WTC11 (cell line): ENCODE results near the gene ADCYAP1R1. TPM values are rescaled to one million over a fixed set of nuclear protein-coding genes. Genes with fewer than 3 reads are reported as not detected.

Experiments used
- ATAC-seq: fragments of 200-7000 bp; cut with Tn5 transposase; 2 replicates; pipeline ENCODE4 v1.10.0; 2021; ENCODE audit warnings: mild to moderate bottlenecking, moderate library complexity
- CTCF ChIA-PET: fragments of 300-600 bp; sonication (Branson Sonifier 250); formaldehyde crosslinking; loops from one replicate; lab custom pipeline; 2021; ENCODE audit warnings: antibody characterized with exemption; lab: Charles Lee
- POLR2A ChIA-PET: fragments of 350-600 bp; sonication (Branson Sonifier 250); formaldehyde crosslinking; loops from one replicate; lab custom pipeline; 2021; ENCODE audit warnings: antibody characterized with exemption; lab: Charles Lee
- DNase-seq: peaks from one replicate; pipeline ENCODE4 v3.0.0; 2021; ENCODE audit warnings: low spot score
- H3K27ac Mint-ChIP-seq: 2 replicates; pipeline ENCODE4 v1.8.0; 2021; ENCODE audit warnings: mixed read lengths
- H3K27me3 Mint-ChIP-seq: 2 replicates; pipeline ENCODE4 v1.8.0; 2021; ENCODE audit warnings: low read depth, mild to moderate bottlenecking, moderate library complexity, mixed read lengths
- H3K36me3 Mint-ChIP-seq: 2 replicates; pipeline ENCODE4 v1.8.0; 2021; ENCODE audit warnings: mixed read lengths
- H3K4me1 Mint-ChIP-seq: 2 replicates; pipeline ENCODE4 v1.8.0; 2022; ENCODE audit warnings: mixed read lengths
- H3K4me3 Mint-ChIP-seq: 2 replicates; pipeline ENCODE4 v1.8.0; 2021; ENCODE audit warnings: mild to moderate bottlenecking, moderate library complexity, mixed read lengths
- H3K9me3 Mint-ChIP-seq: 2 replicates; pipeline ENCODE4 v1.8.0; 2021; ENCODE audit warnings: mixed read lengths
- ETV6 ChIP-seq: sonication (generic); formaldehyde crosslinking; IDR thresholded peaks from 2 replicates; pipeline ENCODE4 v1.8.1; 2022; ENCODE audit warnings: mild to moderate bottlenecking, missing genetic modification reagents
- FOXK1 ChIP-seq: sonication (generic); formaldehyde crosslinking; IDR thresholded peaks from 2 replicates; pipeline ENCODE4 v1.8.0; 2022; ENCODE audit warnings: mild to moderate bottlenecking, moderate library complexity, missing genetic modification reagents
- FOXP1 ChIP-seq: sonication (generic); formaldehyde crosslinking; IDR thresholded peaks from 2 replicates; pipeline ENCODE4 v1.8.0; 2022; ENCODE audit warnings: missing genetic modification reagents, mild to moderate bottlenecking, moderate library complexity, borderline replicate concordance
- IRF2 ChIP-seq: sonication (generic); formaldehyde crosslinking; IDR thresholded peaks from 2 replicates; pipeline ENCODE4 v1.8.0; 2022; ENCODE audit warnings: low read depth, missing genetic modification reagents, borderline replicate concordance
- MYBL2 ChIP-seq: sonication (generic); formaldehyde crosslinking; IDR thresholded peaks from 2 replicates; pipeline ENCODE4 v1.8.1; 2023; ENCODE audit warnings: mild to moderate bottlenecking, moderate library complexity, missing genetic modification reagents
- NFATC4 ChIP-seq: fragments of 250-450 bp; sonication (Bioruptor Pico); IDR thresholded peaks from 2 replicates; pipeline ENCODE4 v1.9.0; 2021; ENCODE audit warnings: mild to moderate bottlenecking
- NR3C1 ChIP-seq: sonication (generic); formaldehyde crosslinking; conservative IDR thresholded peaks from 2 replicates; pipeline ENCODE4 v1.8.1; 2023; ENCODE audit warnings: low read depth, mild to moderate bottlenecking, missing genetic modification reagents
- SP1 ChIP-seq: sonication (generic); formaldehyde crosslinking; conservative IDR thresholded peaks from 2 replicates; pipeline ENCODE4 v1.8.1; 2022; ENCODE audit warnings: missing genetic modification reagents
- TP53 ChIP-seq: sonication (generic); formaldehyde crosslinking; IDR thresholded peaks from 2 replicates; pipeline ENCODE4 v1.8.1; 2023; ENCODE audit warnings: mild to moderate bottlenecking, missing genetic modification reagents
- ZNF232 ChIP-seq: sonication (generic); formaldehyde crosslinking; IDR thresholded peaks from 2 replicates; pipeline ENCODE4 v1.8.0; 2022; ENCODE audit warnings: mild to moderate bottlenecking, missing genetic modification reagents
- ZNF423 ChIP-seq: fragments of 250-450 bp; sonication (Bioruptor Pico); IDR thresholded peaks from 2 replicates; pipeline ENCODE4 v2.1.2; 2022; ENCODE audit warnings: mild to moderate bottlenecking, moderate library complexity
- total RNA-seq: library from RNA; stranded (reverse); gene quantifications from 3 replicates; pipeline ENCODE4 v1.2.3, GENCODE V29; 2021
- TF ChIP-seq, protein P1 (sequence below): fragments of 250-450 bp; sonication (Bioruptor Pico); IDR thresholded peaks from 2 replicates; pipeline ENCODE4 v1.9.0; 2021; ENCODE audit warnings: moderate library complexity, mild to moderate bottlenecking, inconsistent platforms, borderline replicate concordance
- TF ChIP-seq, protein P2 (sequence below): sonication (generic); formaldehyde crosslinking; IDR thresholded peaks from 2 replicates; pipeline ENCODE4 v1.8.1; 2023; ENCODE audit warnings: mild to moderate bottlenecking, missing genetic modification reagents
- TF ChIP-seq, protein P3 (sequence below): sonication (generic); formaldehyde crosslinking; IDR thresholded peaks from 2 replicates; pipeline ENCODE4 v1.8.0; 2023; ENCODE audit warnings: missing genetic modification reagents, mild to moderate bottlenecking, borderline replicate concordance
- TF ChIP-seq, protein P4 (sequence below): sonication (generic); formaldehyde crosslinking; IDR thresholded peaks from 2 replicates; pipeline ENCODE4 v1.8.0; 2023; ENCODE audit warnings: mild to moderate bottlenecking, missing genetic modification reagents
- TF ChIP-seq, protein P5 (sequence below): fragments of 250-450 bp; sonication (Bioruptor Pico); IDR thresholded peaks from 2 replicates; pipeline ENCODE4 v1.9.0; 2021; ENCODE audit warnings: mild to moderate bottlenecking, borderline replicate concordance

Gene ADCYAP1R1
- total RNA-seq, 1 experiment from 2014 or later, result 9.9 TPM

DNA sequence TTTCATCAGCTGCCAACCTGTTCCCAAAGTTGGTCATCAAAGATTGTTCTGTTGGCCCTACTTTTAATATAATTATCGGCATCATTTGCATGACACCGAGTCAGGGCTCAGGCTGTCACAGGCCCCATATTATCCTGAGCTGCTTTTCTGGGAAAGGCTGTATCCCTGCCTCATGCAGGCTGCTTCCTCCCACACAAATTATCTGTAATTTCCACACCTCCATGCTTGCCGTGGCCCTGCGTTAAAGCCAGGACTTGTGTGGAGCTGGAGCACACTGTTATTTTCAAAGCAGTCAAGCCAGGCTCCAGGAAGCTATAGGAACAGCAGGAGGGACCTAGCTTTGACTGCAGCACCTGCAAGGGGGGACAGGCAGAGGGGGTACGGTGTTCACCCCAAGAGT is 5.4 kb upstream of the ADCYAP1R1 start (continued):
- TF ChIP-seq, protein P1, sequence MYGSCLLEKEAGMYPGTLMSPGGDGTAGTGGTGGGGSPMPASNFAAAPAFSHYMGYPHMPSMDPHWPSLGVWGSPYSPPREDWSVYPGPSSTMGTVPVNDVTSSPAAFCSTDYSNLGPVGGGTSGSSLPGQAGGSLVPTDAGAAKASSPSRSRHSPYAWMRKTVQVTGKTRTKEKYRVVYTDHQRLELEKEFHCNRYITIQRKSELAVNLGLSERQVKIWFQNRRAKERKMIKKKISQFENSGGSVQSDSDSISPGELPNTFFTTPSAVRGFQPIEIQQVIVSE (CRISPR knock-in tag), result no peak
- TF ChIP-seq, all 79 proteins: peak for 0

DNA sequence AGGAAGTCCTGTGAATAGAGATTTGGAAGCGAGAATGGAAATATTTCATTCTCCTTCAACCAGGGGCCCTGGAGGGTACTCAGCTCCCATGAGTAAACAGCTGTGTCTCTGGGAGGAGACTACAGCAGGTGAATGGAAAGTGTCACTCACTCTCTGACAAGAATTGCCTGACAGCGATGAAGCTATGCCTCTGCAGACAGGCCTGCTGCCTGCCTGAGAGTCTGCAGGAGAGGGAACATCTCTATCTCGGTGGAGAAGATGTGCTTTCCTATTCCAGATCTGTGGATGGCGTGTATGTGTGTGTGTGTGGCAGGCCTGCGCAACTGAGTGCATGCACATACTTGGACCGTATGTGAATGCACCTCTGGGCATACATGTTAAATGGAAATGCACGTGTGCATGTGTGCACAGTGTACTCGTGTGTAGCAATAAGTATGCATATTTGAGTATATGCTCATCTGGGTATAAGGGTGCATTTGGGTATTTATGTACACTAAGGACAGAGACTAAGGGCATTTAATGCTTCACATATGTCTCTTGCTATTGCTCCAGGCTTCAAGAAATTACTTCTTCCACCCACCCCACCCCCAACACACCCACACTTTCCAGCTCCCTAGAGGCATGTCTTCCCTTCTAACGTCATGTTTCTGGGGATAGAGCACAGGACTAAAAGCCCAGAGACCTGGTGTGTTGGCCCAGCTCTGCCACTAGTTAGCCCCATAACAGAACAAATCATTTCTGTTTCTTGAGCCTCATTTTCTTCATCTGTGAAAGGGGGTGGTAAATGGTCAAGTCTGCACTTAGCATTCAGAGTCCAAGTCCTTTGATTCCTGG is 4.6 kb upstream of the ADCYAP1R1 start:
- no peak overlapping the region for H3K4me3 Mint-ChIP-seq
- no peak for TF ChIP-seq MYBL2 (CRISPR knock-in tag)
- no peak for TF ChIP-seq NR3C1
- no peak for TF ChIP-seq ETV6 (CRISPR knock-in tag)
- TF ChIP-seq FOXK1, result no peak
- TF ChIP-seq TP53, result no peak
- ChIA-PET POLR2A (no interaction called here), CTCF (interaction anchor here (0.8 to 11.7 kb wide), 6 partner anchors 9 to 87 kb away, joined by 3 to 89 read pairs (median 10); no protein-coding TSS in a partner anchor)
- H3K9me3 Mint-ChIP-seq, result no peaks in the 10 kb centered on the region
- no peak overlapping the region for H3K27ac Mint-ChIP-seq
- H3K27me3 Mint-ChIP-seq, result peaks cover 35% of the 10 kb centered on the region
- ATAC-seq (no peak), DNase-seq (no peak)
- no peaks in the 10 kb centered on the region for H3K36me3 Mint-ChIP-seq
- peaks cover 24% of the 10 kb centered on the region for H3K4me1 Mint-ChIP-seq

DNA sequence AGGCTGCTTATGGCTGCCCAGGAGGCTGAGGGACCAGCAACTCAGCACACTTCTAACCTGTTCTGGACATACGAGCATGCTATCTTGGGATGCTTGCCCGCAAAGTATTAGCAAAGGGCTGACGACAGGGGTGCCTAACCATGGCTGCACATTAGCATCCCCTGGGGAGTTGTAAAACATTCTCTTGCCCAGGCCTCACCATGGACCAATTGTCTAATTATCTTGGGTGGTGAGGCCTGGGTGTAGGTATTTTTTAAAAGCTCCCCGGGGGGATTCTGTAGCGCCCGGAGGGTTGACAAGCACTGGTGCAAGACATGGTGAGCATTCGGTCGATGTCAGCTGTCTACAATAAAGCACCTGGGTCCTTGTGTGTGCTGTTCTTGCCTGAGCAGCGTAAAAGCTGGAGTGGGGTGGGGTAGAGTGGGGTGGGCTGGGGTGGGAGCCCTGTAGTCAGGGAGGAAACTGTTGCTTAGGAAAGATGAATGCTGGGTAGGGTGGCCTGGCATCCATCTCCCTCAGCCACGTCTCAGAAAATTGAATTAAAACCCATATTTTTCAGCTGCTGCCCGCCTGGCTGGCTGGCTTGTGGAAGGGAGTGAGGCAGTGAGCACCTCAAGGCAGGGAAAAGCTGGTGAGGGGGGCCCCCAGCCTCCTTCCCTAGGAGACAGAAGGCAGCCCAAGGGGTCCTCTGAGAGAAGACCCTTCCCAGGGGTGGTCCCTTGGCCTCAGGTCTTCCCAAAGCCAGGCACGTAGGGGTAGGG is 2.9 kb upstream of the ADCYAP1R1 start:
- ChIA-PET POLR2A (no interaction called here), CTCF (interaction anchor here (0.6 to 11.7 kb wide), 5 partner anchors 11 to 111 kb away, joined by 3 to 89 read pairs (median 15); no protein-coding TSS in a partner anchor)
- Mint-ChIP-seq H3K4me3 (no peak overlapping the region), H3K9me3 (no peaks in the 10 kb centered on the region), H3K36me3 (no peaks in the 10 kb centered on the region), H3K27ac (no peak overlapping the region), H3K27me3 (peaks cover 42% of the 10 kb centered on the region), H3K4me1 (peaks cover 23% of the 10 kb centered on the region)
- no peak for DNase-seq
- no peak for ATAC-seq
- no peak for TF ChIP-seq FOXP1 (CRISPR knock-in tag)
- TF ChIP-seq NR3C1, result no peak
- no peak for TF ChIP-seq ZNF423 (CRISPR knock-in tag)
- TF ChIP-seq IRF2 (CRISPR knock-in tag), result no peak
- no peak for TF ChIP-seq NFATC4 (CRISPR knock-in tag)
- no peak for TF ChIP-seq ZNF232 (CRISPR knock-in tag)
- TF ChIP-seq, protein P2, sequence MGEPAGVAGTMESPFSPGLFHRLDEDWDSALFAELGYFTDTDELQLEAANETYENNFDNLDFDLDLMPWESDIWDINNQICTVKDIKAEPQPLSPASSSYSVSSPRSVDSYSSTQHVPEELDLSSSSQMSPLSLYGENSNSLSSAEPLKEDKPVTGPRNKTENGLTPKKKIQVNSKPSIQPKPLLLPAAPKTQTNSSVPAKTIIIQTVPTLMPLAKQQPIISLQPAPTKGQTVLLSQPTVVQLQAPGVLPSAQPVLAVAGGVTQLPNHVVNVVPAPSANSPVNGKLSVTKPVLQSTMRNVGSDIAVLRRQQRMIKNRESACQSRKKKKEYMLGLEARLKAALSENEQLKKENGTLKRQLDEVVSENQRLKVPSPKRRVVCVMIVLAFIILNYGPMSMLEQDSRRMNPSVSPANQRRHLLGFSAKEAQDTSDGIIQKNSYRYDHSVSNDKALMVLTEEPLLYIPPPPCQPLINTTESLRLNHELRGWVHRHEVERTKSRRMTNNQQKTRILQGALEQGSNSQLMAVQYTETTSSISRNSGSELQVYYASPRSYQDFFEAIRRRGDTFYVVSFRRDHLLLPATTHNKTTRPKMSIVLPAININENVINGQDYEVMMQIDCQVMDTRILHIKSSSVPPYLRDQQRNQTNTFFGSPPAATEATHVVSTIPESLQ (CRISPR knock-in tag), result no peak
- TF ChIP-seq, protein P3, sequence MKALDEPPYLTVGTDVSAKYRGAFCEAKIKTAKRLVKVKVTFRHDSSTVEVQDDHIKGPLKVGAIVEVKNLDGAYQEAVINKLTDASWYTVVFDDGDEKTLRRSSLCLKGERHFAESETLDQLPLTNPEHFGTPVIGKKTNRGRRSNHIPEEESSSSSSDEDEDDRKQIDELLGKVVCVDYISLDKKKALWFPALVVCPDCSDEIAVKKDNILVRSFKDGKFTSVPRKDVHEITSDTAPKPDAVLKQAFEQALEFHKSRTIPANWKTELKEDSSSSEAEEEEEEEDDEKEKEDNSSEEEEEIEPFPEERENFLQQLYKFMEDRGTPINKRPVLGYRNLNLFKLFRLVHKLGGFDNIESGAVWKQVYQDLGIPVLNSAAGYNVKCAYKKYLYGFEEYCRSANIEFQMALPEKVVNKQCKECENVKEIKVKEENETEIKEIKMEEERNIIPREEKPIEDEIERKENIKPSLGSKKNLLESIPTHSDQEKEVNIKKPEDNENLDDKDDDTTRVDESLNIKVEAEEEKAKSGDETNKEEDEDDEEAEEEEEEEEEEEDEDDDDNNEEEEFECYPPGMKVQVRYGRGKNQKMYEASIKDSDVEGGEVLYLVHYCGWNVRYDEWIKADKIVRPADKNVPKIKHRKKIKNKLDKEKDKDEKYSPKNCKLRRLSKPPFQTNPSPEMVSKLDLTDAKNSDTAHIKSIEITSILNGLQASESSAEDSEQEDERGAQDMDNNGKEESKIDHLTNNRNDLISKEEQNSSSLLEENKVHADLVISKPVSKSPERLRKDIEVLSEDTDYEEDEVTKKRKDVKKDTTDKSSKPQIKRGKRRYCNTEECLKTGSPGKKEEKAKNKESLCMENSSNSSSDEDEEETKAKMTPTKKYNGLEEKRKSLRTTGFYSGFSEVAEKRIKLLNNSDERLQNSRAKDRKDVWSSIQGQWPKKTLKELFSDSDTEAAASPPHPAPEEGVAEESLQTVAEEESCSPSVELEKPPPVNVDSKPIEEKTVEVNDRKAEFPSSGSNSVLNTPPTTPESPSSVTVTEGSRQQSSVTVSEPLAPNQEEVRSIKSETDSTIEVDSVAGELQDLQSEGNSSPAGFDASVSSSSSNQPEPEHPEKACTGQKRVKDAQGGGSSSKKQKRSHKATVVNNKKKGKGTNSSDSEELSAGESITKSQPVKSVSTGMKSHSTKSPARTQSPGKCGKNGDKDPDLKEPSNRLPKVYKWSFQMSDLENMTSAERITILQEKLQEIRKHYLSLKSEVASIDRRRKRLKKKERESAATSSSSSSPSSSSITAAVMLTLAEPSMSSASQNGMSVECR (CRISPR knock-in tag), result no peak
- TF ChIP-seq SP1 (CRISPR knock-in tag), result no peak
- TF ChIP-seq, protein P4, sequence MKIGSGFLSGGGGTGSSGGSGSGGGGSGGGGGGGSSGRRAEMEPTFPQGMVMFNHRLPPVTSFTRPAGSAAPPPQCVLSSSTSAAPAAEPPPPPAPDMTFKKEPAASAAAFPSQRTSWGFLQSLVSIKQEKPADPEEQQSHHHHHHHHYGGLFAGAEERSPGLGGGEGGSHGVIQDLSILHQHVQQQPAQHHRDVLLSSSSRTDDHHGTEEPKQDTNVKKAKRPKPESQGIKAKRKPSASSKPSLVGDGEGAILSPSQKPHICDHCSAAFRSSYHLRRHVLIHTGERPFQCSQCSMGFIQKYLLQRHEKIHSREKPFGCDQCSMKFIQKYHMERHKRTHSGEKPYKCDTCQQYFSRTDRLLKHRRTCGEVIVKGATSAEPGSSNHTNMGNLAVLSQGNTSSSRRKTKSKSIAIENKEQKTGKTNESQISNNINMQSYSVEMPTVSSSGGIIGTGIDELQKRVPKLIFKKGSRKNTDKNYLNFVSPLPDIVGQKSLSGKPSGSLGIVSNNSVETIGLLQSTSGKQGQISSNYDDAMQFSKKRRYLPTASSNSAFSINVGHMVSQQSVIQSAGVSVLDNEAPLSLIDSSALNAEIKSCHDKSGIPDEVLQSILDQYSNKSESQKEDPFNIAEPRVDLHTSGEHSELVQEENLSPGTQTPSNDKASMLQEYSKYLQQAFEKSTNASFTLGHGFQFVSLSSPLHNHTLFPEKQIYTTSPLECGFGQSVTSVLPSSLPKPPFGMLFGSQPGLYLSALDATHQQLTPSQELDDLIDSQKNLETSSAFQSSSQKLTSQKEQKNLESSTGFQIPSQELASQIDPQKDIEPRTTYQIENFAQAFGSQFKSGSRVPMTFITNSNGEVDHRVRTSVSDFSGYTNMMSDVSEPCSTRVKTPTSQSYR (CRISPR knock-in tag), result no peak
- TF ChIP-seq TP53, result no peak
- TF ChIP-seq, protein P5, sequence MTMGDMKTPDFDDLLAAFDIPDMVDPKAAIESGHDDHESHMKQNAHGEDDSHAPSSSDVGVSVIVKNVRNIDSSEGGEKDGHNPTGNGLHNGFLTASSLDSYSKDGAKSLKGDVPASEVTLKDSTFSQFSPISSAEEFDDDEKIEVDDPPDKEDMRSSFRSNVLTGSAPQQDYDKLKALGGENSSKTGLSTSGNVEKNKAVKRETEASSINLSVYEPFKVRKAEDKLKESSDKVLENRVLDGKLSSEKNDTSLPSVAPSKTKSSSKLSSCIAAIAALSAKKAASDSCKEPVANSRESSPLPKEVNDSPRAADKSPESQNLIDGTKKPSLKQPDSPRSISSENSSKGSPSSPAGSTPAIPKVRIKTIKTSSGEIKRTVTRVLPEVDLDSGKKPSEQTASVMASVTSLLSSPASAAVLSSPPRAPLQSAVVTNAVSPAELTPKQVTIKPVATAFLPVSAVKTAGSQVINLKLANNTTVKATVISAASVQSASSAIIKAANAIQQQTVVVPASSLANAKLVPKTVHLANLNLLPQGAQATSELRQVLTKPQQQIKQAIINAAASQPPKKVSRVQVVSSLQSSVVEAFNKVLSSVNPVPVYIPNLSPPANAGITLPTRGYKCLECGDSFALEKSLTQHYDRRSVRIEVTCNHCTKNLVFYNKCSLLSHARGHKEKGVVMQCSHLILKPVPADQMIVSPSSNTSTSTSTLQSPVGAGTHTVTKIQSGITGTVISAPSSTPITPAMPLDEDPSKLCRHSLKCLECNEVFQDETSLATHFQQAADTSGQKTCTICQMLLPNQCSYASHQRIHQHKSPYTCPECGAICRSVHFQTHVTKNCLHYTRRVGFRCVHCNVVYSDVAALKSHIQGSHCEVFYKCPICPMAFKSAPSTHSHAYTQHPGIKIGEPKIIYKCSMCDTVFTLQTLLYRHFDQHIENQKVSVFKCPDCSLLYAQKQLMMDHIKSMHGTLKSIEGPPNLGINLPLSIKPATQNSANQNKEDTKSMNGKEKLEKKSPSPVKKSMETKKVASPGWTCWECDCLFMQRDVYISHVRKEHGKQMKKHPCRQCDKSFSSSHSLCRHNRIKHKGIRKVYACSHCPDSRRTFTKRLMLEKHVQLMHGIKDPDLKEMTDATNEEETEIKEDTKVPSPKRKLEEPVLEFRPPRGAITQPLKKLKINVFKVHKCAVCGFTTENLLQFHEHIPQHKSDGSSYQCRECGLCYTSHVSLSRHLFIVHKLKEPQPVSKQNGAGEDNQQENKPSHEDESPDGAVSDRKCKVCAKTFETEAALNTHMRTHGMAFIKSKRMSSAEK (CRISPR knock-in tag), result no peak
